H9 (cell line): Measurements from ENCODE around the gene HERC6. TPM values are rescaled to one million over a fixed set of nuclear protein-coding genes. Genes with fewer than 3 reads are reported as not detected.

ENCODE experiments used
- DNase-seq: peaks from one replicate; pipeline ENCODE4 v3.0.0-alpha.2; 2017
- H2AFZ ChIP-seq: one replicate; pipeline ENCODE4 v1.6.1; 2013; ENCODE audit warnings: mild to moderate bottlenecking, low read length, control low read depth, moderate library complexity
- H2AK5ac ChIP-seq: 2 replicates; pipeline ENCODE4 v1.6.1; 2013; ENCODE audit warnings: low read length, control low read depth, mixed read lengths; ENCODE audit not compliant: insufficient read length
- H2BK120ac ChIP-seq: one replicate; pipeline ENCODE4 v1.6.1; 2013; ENCODE audit warnings: low read depth, mild to moderate bottlenecking, low read length, control low read depth, inconsistent platforms; ENCODE audit not compliant: poor library complexity, severe bottlenecking
- H2BK12ac ChIP-seq: 2 replicates; pipeline ENCODE4 v1.6.1; 2013; ENCODE audit warnings: low read length, control low read depth, mixed read lengths, low read depth; ENCODE audit not compliant: insufficient read length
- H2BK15ac ChIP-seq: 2 replicates; pipeline ENCODE4 v1.6.1; 2013; ENCODE audit warnings: low read depth, low read length, control low read depth
- H2BK20ac ChIP-seq: one replicate; pipeline ENCODE4 v1.6.1; 2013; ENCODE audit warnings: low read depth, mild to moderate bottlenecking, low read length, control low read depth, inconsistent platforms; ENCODE audit not compliant: poor library complexity, severe bottlenecking
- H2BK5ac ChIP-seq: 2 replicates; pipeline ENCODE4 v1.6.1; 2013; ENCODE audit warnings: low read length, control low read depth, mixed read lengths; ENCODE audit not compliant: insufficient read length
- H3K14ac ChIP-seq: 2 replicates; pipeline ENCODE4 v1.6.1; 2013; ENCODE audit warnings: low read length, control low read depth; ENCODE audit not compliant: insufficient read depth
- H3K18ac ChIP-seq: 2 replicates; pipeline ENCODE4 v1.6.1; 2013; ENCODE audit warnings: low read depth, mild to moderate bottlenecking, mixed read lengths, low read length, control low read depth; ENCODE audit not compliant: insufficient read length
- H3K23ac ChIP-seq: 2 replicates; pipeline ENCODE4 v1.6.1; 2013; ENCODE audit warnings: low read length, control low read depth, mixed read lengths, low read depth; ENCODE audit not compliant: insufficient read length
- H3K23me2 ChIP-seq: 2 replicates; pipeline ENCODE4 v1.6.1; 2013; ENCODE audit warnings: low read depth, mild to moderate bottlenecking, mixed read lengths, low read length, control low read depth; ENCODE audit not compliant: insufficient read length, poor library complexity, severe bottlenecking
- H3K27ac ChIP-seq: 2 replicates; pipeline ENCODE4 v1.5.1; 2013; ENCODE audit warnings: low read length, control low read depth, mixed read lengths, low read depth; ENCODE audit not compliant: insufficient read length
- H3K27me3 ChIP-seq: 2 replicates; pipeline ENCODE4 v1.6.1; 2013; ENCODE audit warnings: low read length, control low read depth, inconsistent platforms; ENCODE audit not compliant: insufficient read depth
- H3K4ac ChIP-seq: 2 replicates; pipeline ENCODE4 v1.6.1; 2013; ENCODE audit warnings: low read depth, mild to moderate bottlenecking, control low read depth, inconsistent platforms, low read length, moderate library complexity
- H3K4me1 ChIP-seq: 2 replicates; pipeline ENCODE4 v1.6.1; 2013; ENCODE audit warnings: low read length, control low read depth, inconsistent platforms; ENCODE audit not compliant: insufficient read depth
- H3K4me2 ChIP-seq: 2 replicates; pipeline ENCODE4 v1.6.1; 2013; ENCODE audit warnings: low read length, control low read depth, mixed read lengths; ENCODE audit not compliant: insufficient read length, insufficient read depth
- H3K56ac ChIP-seq: 2 replicates; pipeline ENCODE4 v1.6.1; 2013; ENCODE audit warnings: low read depth, mild to moderate bottlenecking, mixed read lengths, low read length, control low read depth; ENCODE audit not compliant: insufficient read length
- H3K79me1 ChIP-seq: 2 replicates; pipeline ENCODE4 v1.6.1; 2013; ENCODE audit warnings: low read depth, mild to moderate bottlenecking, moderate library complexity, low read length, control low read depth, inconsistent platforms; ENCODE audit not compliant: insufficient read depth, poor library complexity, severe bottlenecking
- H3K79me2 ChIP-seq: 2 replicates; pipeline ENCODE4 v1.6.1; 2013; ENCODE audit warnings: low read length, control low read depth, inconsistent platforms; ENCODE audit not compliant: insufficient read depth
- H3K9ac ChIP-seq: 2 replicates; pipeline ENCODE4 v1.6.1; 2013; ENCODE audit warnings: low read length, control low read depth, mixed read lengths; ENCODE audit not compliant: insufficient read length; ENCODE audit errors: extremely low read depth
- H3K9me3 ChIP-seq: one replicate; pipeline ENCODE4 v1.6.1; 2013; ENCODE audit warnings: low read depth, low read length, inconsistent platforms; ENCODE audit not compliant: control insufficient read depth
- H3T11ph ChIP-seq: one replicate; pipeline ENCODE4 v1.6.1; 2013; ENCODE audit warnings: mild to moderate bottlenecking, low read length, control low read depth, inconsistent platforms
- H4K20me1 ChIP-seq: one replicate; pipeline ENCODE4 v1.6.1; 2013; ENCODE audit not compliant: control insufficient read depth, insufficient read length, insufficient read depth
- H4K5ac ChIP-seq: 2 replicates; pipeline ENCODE4 v1.6.1; 2013; ENCODE audit warnings: low read depth, mild to moderate bottlenecking, mixed read lengths, low read length, control low read depth; ENCODE audit not compliant: insufficient read length
- H4K8ac ChIP-seq: replicated peaks from 2 replicates; pipeline ENCODE4 v1.6.1; 2013; ENCODE audit warnings: low read length, control low read depth, mixed read lengths, low read depth; ENCODE audit not compliant: insufficient read length
- H4K91ac ChIP-seq: 2 replicates; pipeline ENCODE4 v1.6.1; 2013; ENCODE audit warnings: low read depth, mild to moderate bottlenecking, moderate library complexity, mixed read lengths, low read length, control low read depth; ENCODE audit not compliant: insufficient read length
- H3K27ac Mint-ChIP-seq, 3 experiments: 2 replicates in 2 of 3; 3 replicates in 1 of 3; pipeline ENCODE4 v1.8.0; 2020 to 2021; ENCODE audit warnings: mixed read lengths in 3 of 3, mild to moderate bottlenecking in 1 of 3, moderate library complexity in 1 of 3
- H3K27me3 Mint-ChIP-seq: 2 replicates; pipeline ENCODE4 v1.8.0; 2021; ENCODE audit warnings: low read depth, mild to moderate bottlenecking, moderate library complexity, mixed read lengths
- H3K36me3 Mint-ChIP-seq, 3 experiments: 2 replicates in 2 of 3; 3 replicates in 1 of 3; pipeline ENCODE4 v1.8.0; 2020 to 2021; ENCODE audit warnings: low read depth in 3 of 3, mixed read lengths in 3 of 3; ENCODE audit not compliant: insufficient read depth in 1 of 3
- H3K4me1 Mint-ChIP-seq, 2 experiments: 2 replicates each; pipeline ENCODE4 v1.8.0; 2020; ENCODE audit warnings: mixed read lengths in 2 of 2
- H3K4me3 Mint-ChIP-seq, 2 experiments: 2 replicates in 1 of 2; 3 replicates in 1 of 2; pipeline ENCODE4 v1.8.0; 2020 to 2021; ENCODE audit warnings: mild to moderate bottlenecking in 2 of 2, mixed read lengths in 2 of 2, moderate library complexity in 1 of 2
- H3K9me3 Mint-ChIP-seq, 2 experiments: 2 replicates in 1 of 2; 3 replicates in 1 of 2; pipeline ENCODE4 v1.8.0; 2020; ENCODE audit warnings: mild to moderate bottlenecking in 2 of 2, mixed read lengths in 2 of 2, moderate library complexity in 1 of 2
- WGBS: extraction: QIAGEN DNeasy Blood & Tissue Kit; methylation state at CpG from one replicate; pipeline ENCODE4 v1.1.7; 2013; ENCODE audit warnings: missing lambda C conversion rate, low lambda C conversion rate, mixed read lengths; ENCODE audit not compliant: insufficient read length; ENCODE audit errors: extremely low coverage; 5-methylcytosine and 5-hydroxymethylcytosine counted together
- total RNA-seq: library from RNA; stranded (reverse); gene quantifications from 2 replicates; pipeline ENCODE4 v1.2.1, GENCODE V29; 2021
- TF ChIP-seq, protein P1 (sequence below): fragments of 200-600 bp; sonication (generic); conservative IDR thresholded peaks from 3 replicates; pipeline ENCODE4 v1.8.0; 2021; ENCODE audit warnings: antibody characterized with exemption, mild to moderate bottlenecking

The HERC6 gene
- total RNA-seq, 1 experiment from 2014 or later, result 8.2 TPM

DNA sequence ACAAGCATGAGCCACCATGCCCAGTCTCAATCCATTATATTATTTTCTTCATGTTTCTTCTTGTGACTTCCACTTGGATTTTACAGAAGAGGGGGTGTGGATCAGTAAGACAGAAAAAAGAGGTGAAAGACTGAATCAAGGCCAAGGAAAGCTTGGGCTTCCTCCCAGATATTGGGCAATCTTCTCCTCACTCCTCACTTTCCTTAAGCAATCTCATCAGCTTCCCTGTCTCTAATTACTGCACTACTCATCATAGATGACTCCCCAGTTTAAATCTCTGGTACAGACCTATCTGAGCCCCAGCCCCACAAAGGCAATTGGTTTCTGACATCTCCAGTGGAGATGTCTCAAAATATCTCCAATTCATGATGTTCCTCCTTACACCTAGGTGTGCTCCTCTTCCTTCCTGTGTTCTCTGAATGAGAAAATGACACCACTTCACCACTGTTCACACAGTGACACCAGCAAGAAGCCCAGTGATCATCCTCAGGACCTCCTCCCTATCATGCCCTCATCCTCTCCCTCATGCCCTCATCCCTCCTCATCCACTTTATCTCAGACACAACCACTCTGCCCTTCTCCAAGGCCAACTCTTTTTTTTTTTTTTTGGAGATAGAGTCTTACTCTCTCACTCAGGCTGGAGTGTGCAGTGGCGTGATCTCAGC is 44.8 kb upstream of the HERC6 start:
- Mint-ChIP-seq H3K9me3 (no peaks in the 10 kb centered on the region; a peak in 1 of 5 replicates), H3K4me3 (no peak overlapping the region), H3K36me3 (no peaks in the 10 kb centered on the region), H3K4me1 (peaks cover 7 to 8% of the 10 kb centered on the region in 2 experiments), H3K27ac (no peak overlapping the region; a peak in 2 of 7 replicates), H3K27me3 (no peaks in the 10 kb centered on the region)
- Histone ChIP-seq H2BK12ac (no peak overlapping the region), H2BK15ac (no peak overlapping the region), H4K8ac (no peak overlapping the region), H3K9ac (no peak overlapping the region), H3T11ph (no peak overlapping the region), H4K91ac (no peak overlapping the region), H4K20me1 (no peaks in the 10 kb centered on the region), H2BK120ac (no peak overlapping the region), H3K27me3 (no peaks in the 10 kb centered on the region), H3K14ac (no peak overlapping the region), H3K23me2 (no peaks in the 10 kb centered on the region), H3K56ac (no peak overlapping the region), H4K5ac (no peak overlapping the region), H3K79me1 (no peaks in the 10 kb centered on the region), H3K4ac (no peak overlapping the region), H3K23ac (no peak overlapping the region), H2AK5ac (no peak overlapping the region), H2BK20ac (no peak overlapping the region), H3K9me3 (no peaks in the 10 kb centered on the region), H3K79me2 (no peaks in the 10 kb centered on the region), H3K4me2 (no peak overlapping the region), H2AFZ (no peak overlapping the region), H3K18ac (no peak overlapping the region), H3K27ac (no peak overlapping the region), H3K4me1 (no peaks in the 10 kb centered on the region; the same call in 1 of the 2 replicates), H2BK5ac (no peak overlapping the region)
- no CpG with 5 or more reads among the region's 1 CpG for WGBS
- DNase-seq, result no peak
- TF ChIP-seq, protein P1, sequence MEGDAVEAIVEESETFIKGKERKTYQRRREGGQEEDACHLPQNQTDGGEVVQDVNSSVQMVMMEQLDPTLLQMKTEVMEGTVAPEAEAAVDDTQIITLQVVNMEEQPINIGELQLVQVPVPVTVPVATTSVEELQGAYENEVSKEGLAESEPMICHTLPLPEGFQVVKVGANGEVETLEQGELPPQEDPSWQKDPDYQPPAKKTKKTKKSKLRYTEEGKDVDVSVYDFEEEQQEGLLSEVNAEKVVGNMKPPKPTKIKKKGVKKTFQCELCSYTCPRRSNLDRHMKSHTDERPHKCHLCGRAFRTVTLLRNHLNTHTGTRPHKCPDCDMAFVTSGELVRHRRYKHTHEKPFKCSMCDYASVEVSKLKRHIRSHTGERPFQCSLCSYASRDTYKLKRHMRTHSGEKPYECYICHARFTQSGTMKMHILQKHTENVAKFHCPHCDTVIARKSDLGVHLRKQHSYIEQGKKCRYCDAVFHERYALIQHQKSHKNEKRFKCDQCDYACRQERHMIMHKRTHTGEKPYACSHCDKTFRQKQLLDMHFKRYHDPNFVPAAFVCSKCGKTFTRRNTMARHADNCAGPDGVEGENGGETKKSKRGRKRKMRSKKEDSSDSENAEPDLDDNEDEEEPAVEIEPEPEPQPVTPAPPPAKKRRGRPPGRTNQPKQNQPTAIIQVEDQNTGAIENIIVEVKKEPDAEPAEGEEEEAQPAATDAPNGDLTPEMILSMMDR, result no peak
